ENCODE data around the gene S100A1. TPM values are rescaled to one million over a fixed set of nuclear protein-coding genes. Genes with fewer than 3 reads are reported as not detected.

The S100A1 gene
- total RNA-seq, 1 experiment from 2014 or later, result 1.3 TPM

GRCh38 chr1:153631047-153632022 lies 3.1 kb downstream of the S100A1 start:
- Mint-ChIP-seq H3K27ac (no peak overlapping the region), H3K36me3 (peaks cover 9% of the 10 kb centered on the region), H3K4me1 (peaks cover 43% of the 10 kb centered on the region), H3K4me3 (no peak overlapping the region), H3K9me3 (no peaks in the 10 kb centered on the region; the same call in 1 of the 2 replicates), H3K27me3 (ENCODE audit: low read depth) (no peaks in the 10 kb centered on the region)
- TF ChIP-seq ZBTB21 (CRISPR knock-in tag; IDR thresholded peaks at IDR 0.05; ENCODE audit: borderline replicate concordance) (no peak), MLX (CRISPR knock-in tag; IDR thresholded peaks at IDR 0.05) (no peak), ZNF512 (CRISPR knock-in tag; IDR thresholded peaks at IDR 0.05; ENCODE audit: borderline replicate concordance) (no peak), USF1 (CRISPR knock-in tag; IDR thresholded peaks at IDR 0.05) (no peak), E2F1 (CRISPR knock-in tag; IDR thresholded peaks at IDR 0.05) (no peak), CBFB (CRISPR knock-in tag; IDR thresholded peaks at IDR 0.05; ENCODE audit: low read depth) (no peak), ZNF425 (CRISPR knock-in tag; conservative IDR thresholded peaks at IDR 0.05) (no peak), RORB (CRISPR knock-in tag; IDR thresholded peaks at IDR 0.05) (no peak), SOX15 (CRISPR knock-in tag; IDR thresholded peaks at IDR 0.05) (no peak), TEAD4 (CRISPR knock-in tag; IDR thresholded peaks at IDR 0.05) (no peak), NFYB (CRISPR knock-in tag; conservative IDR thresholded peaks at IDR 0.05; ENCODE audit: low read depth) (no peak)
- ATAC-seq (no peak), DNase-seq (ENCODE audit: low spot score) (no peak)
- CTCF ChIA-PET, result interaction anchor here (0.6 to 1.4 kb wide), 2 partner anchors 63 to 299 kb away, joined by 4 to 5 read pairs; no protein-coding TSS in a partner anchor
- POLR2A ChIA-PET, result interaction anchor here (0.6 kb wide), 1 partner anchor 99 kb away, joined by 3 read pairs; no protein-coding TSS in a partner anchor

GRCh38 chr1:153633161-153633753 lies 5.0 kb downstream of the S100A1 start:
- POLR2A ChIA-PET, result interaction anchor here (0.7 to 2.3 kb wide), 21 partner anchors 8 to 344 kb away, joined by 3 to 14 read pairs (median 6); partner anchors contain the start of genes JTB, S100A16, S100A4 and SLC27A3
- peaks cover 29% of the 10 kb centered on the region for H3K4me1 Mint-ChIP-seq
- peaks cover 26% of the 10 kb centered on the region for H3K36me3 Mint-ChIP-seq
- peak overlapping the region; percentile 86 for H3K4me3 Mint-ChIP-seq
- H3K27ac Mint-ChIP-seq, result peak overlapping the region; percentile 100
- TF ChIP-seq EMX1 (CRISPR knock-in tag; IDR thresholded peaks at IDR 0.05) (0 out of 2 replicates have a peak, but pooled peaks have one; percentile 28), ZNF317 (CRISPR knock-in tag; IDR thresholded peaks at IDR 0.05; ENCODE audit: borderline replicate concordance, low read depth) (no peak), NR1H2 (CRISPR knock-in tag; IDR thresholded peaks at IDR 0.05) (no peak), FOXK1 (CRISPR knock-in tag; IDR thresholded peaks at IDR 0.05) (no peak), NR2C2 (CRISPR knock-in tag; IDR thresholded peaks at IDR 0.05) (no peak), CBFB (CRISPR knock-in tag; IDR thresholded peaks at IDR 0.05; ENCODE audit: low read depth) (no peak), ZNF121 (CRISPR knock-in tag; IDR thresholded peaks at IDR 0.05) (peak; percentile 94), PRDM15 (CRISPR knock-in tag; IDR thresholded peaks at IDR 0.05) (peak; percentile 56)
- CTCF ChIA-PET, result interaction anchor here (0.9 to 2.5 kb wide), 23 partner anchors 10 to 280 kb away, joined by 3 to 23 read pairs (median 5); partner anchors contain the start of genes NPR1, S100A14, S100A16 and S100A6
- peak; percentile 14 for ATAC-seq
- no peaks in the 10 kb centered on the region for H3K27me3 Mint-ChIP-seq (ENCODE audit: low read depth)
- no peak for DNase-seq (ENCODE audit: low spot score)
- no peaks in the 10 kb centered on the region; the same call in 1 of the 2 replicates for H3K9me3 Mint-ChIP-seq
